HepG2 (cell line): Measurements from ENCODE around the gene RBM14. TPM values are rescaled to one million over a fixed set of nuclear protein-coding genes. Genes with fewer than 3 reads are reported as not detected.

Source experiments
- AGO1 ChIP-seq: fragments of 200-400 bp; formaldehyde crosslinking; IDR thresholded peaks from 2 replicates; pipeline ENCODE4 v1.6.1; 2017; ENCODE audit warnings: mild to moderate bottlenecking, low read depth, low read length, moderate library complexity; ENCODE audit not compliant: poor library complexity, severe bottlenecking
- ATAD3A ChIP-seq: sonication (generic); formaldehyde crosslinking; IDR thresholded peaks from 2 replicates; pipeline ENCODE4 v1.4.0; 2020; ENCODE audit warnings: missing genetic modification reagents
- CENPX ChIP-seq: sonication (generic); formaldehyde crosslinking; IDR thresholded peaks from 2 replicates; pipeline ENCODE4 v1.9.0; 2021; ENCODE audit warnings: mild to moderate bottlenecking, missing genetic modification reagents, moderate library complexity
- KLF9 ChIP-seq: IDR thresholded peaks from 2 replicates; pipeline ENCODE4 v1.6.1; 2016; ENCODE audit warnings: low read depth
- MED1 ChIP-seq: sonication (generic); formaldehyde crosslinking; IDR thresholded peaks from 2 replicates; pipeline ENCODE4 v1.4.0; 2020; ENCODE audit warnings: missing genetic modification reagents
- NCOA2 ChIP-seq: sonication (generic); formaldehyde crosslinking; IDR thresholded peaks from 2 replicates; pipeline ENCODE4 v1.8.0; 2022; ENCODE audit warnings: inconsistent platforms
- RNF2 ChIP-seq: fragments of 450-650 bp; conservative IDR thresholded peaks from 2 replicates; pipeline ENCODE4 v1.6.1; 2016; ENCODE audit warnings: low read depth
- SNRNP70 ChIP-seq: fragments of 200-400 bp; formaldehyde crosslinking; IDR thresholded peaks from 2 replicates; pipeline ENCODE4 v1.6.1; 2017; ENCODE audit warnings: mild to moderate bottlenecking, low read depth, low read length, moderate library complexity
- SP1 ChIP-seq, 2 experiments: fragments of 450-650 bp in 1 of 2; sonication (generic) in 1 of 2; formaldehyde crosslinking in 1 of 2; IDR thresholded peaks; 2 replicates each; pipeline versions ENCODE4 v1.4.0 to v1.6.1; 2016 to 2020; ENCODE audit warnings: missing genetic modification reagents in 1 of 2
- SUZ12 ChIP-seq: fragments of 150-350 bp; IDR thresholded peaks from 2 replicates; pipeline ENCODE4 v1.6.1; 2014; ENCODE audit warnings: low read depth, low read length
- ZFP36L2 ChIP-seq: sonication (generic); formaldehyde crosslinking; IDR thresholded peaks from 2 replicates; pipeline ENCODE4 v1.4.0; 2020; ENCODE audit warnings: missing genetic modification reagents
- ZFP41 ChIP-seq: sonication (generic); formaldehyde crosslinking; IDR thresholded peaks from 2 replicates; pipeline ENCODE4 v1.4.0; 2020; ENCODE audit warnings: mild to moderate bottlenecking, missing genetic modification reagents, borderline replicate concordance
- ZNF318 ChIP-seq: sonication (generic); formaldehyde crosslinking; IDR thresholded peaks from 2 replicates; pipeline ENCODE4 v1.4.0; 2020; ENCODE audit warnings: mild to moderate bottlenecking, missing genetic modification reagents
- ZNF350 ChIP-seq: sonication (generic); formaldehyde crosslinking; IDR thresholded peaks from 2 replicates; pipeline ENCODE4 v1.4.0; 2020; ENCODE audit warnings: mild to moderate bottlenecking, low read depth, missing genetic modification reagents, borderline replicate concordance
- polyA plus RNA-seq, 8 experiments: library from polyadenylated mRNA; depleted of rRNA in 3 of 8; stranded (reverse) in 7 of 8; unstranded in 1 of 8; fragments of >200 nt; fragmentation: Illumina TruSeq in 4 of 8; extraction: Trizol in 4 of 8; gene quantifications; 2 replicates each; pipeline versions ENCODE4 v1.2.1 to v1.2.3, GENCODE V29; 2011 to 2016; ENCODE audit warnings: low read depth in 4 of 8, missing spikeins in 1 of 8, mixed read lengths in 1 of 8; ENCODE audit not compliant: insufficient read depth in 1 of 8
- total RNA-seq, 5 experiments: library from RNA; depleted of rRNA; stranded (reverse); fragments of >200 nt; fragmentation: Illumina TruSeq; extraction: Trizol; gene quantifications; 2 replicates each; pipeline ENCODE4 v1.2.3, GENCODE V29; 2016; ENCODE audit warnings: low read depth in 1 of 5
- TF ChIP-seq, protein P1 (sequence below): sonication (generic); formaldehyde crosslinking; IDR thresholded peaks from 2 replicates; pipeline ENCODE4 v1.5.0; 2020; ENCODE audit warnings: missing genetic modification reagents
- TF ChIP-seq, protein P2 (sequence below), 2 experiments: sonication (generic) in 1 of 2; formaldehyde crosslinking in 1 of 2; IDR thresholded peaks; 2 replicates each; pipeline versions ENCODE4 v1.5.1 to v1.6.1; 2011 to 2020; ENCODE audit warnings: borderline replicate concordance in 1 of 2, low read depth in 1 of 2, low read length in 1 of 2, mild to moderate bottlenecking in 1 of 2, missing genetic modification reagents in 1 of 2, moderate library complexity in 1 of 2

The RBM14 gene
- total and polyA plus RNA-seq, 2 of the 13 experiments (the other 11 are each of a cell fraction or from before 2014, with no cell fraction given): 12.7 to 44.1 TPM

GRCh38 chr11:66591175-66591574 lies 25.3 kb upstream of the RBM14 start (continued):
- TF ChIP-seq ZFP36L2 (CRISPR knock-in tag) (no peak), SNRNP70 (no peak), AGO1 (no peak), MED1 (0 out of 2 replicates have a peak, but pooled peaks have one; percentile 30), ATAD3A (CRISPR knock-in tag) (no peak), CENPX (CRISPR knock-in tag) (no peak), ZNF318 (CRISPR knock-in tag) (no peak), SP1 (IDR thresholded peaks at IDR 0.05) (no peak), SP1 (CRISPR knock-in tag; IDR thresholded peaks at IDR 0.05) (no peak), ZFP41 (CRISPR knock-in tag) (no peak), SUZ12 (no peak), NCOA2 (CRISPR knock-in tag) (0 out of 2 replicates have a peak, but pooled peaks have one; percentile 11), RNF2 (no peak), KLF9 (no peak), ZNF350 (no peak)
- TF ChIP-seq, protein P1, sequence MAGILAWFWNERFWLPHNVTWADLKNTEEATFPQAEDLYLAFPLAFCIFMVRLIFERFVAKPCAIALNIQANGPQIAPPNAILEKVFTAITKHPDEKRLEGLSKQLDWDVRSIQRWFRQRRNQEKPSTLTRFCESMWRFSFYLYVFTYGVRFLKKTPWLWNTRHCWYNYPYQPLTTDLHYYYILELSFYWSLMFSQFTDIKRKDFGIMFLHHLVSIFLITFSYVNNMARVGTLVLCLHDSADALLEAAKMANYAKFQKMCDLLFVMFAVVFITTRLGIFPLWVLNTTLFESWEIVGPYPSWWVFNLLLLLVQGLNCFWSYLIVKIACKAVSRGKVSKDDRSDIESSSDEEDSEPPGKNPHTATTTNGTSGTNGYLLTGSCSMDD (CRISPR knock-in tag): no peak
- TF ChIP-seq, protein P2, sequence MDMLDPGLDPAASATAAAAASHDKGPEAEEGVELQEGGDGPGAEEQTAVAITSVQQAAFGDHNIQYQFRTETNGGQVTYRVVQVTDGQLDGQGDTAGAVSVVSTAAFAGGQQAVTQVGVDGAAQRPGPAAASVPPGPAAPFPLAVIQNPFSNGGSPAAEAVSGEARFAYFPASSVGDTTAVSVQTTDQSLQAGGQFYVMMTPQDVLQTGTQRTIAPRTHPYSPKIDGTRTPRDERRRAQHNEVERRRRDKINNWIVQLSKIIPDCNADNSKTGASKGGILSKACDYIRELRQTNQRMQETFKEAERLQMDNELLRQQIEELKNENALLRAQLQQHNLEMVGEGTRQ (IDR thresholded peaks at IDR 0.05; ENCODE audit: low read depth, low read length): no peak
- TF ChIP-seq, protein P2 (CRISPR knock-in tag; IDR thresholded peaks at IDR 0.05; ENCODE audit: borderline replicate concordance): no peak
